WI38 (cell line): Measurements from ENCODE around the gene RAMP2.

ENCODE experiments used
- H3K4me3 ChIP-seq: 2 replicates; pipeline ENCODE4 v1.5.1; 2011; ENCODE audit warnings: low read depth, mild to moderate bottlenecking, control low read depth, low read length
- CTCF ChIP-seq: IDR thresholded peaks from 2 replicates; pipeline ENCODE4 v1.5.1; 2012; ENCODE audit warnings: low read depth, mild to moderate bottlenecking, control low read depth, low read length

Gene RAMP2

GRCh38 chr17:42780851-42781638 lies 20.0 kb downstream of the RAMP2 start:
- peak overlapping the region; percentile 68 for H3K4me3 ChIP-seq
- TF ChIP-seq CTCF = no peak

- TF ChIP-seq CTCF = no peak
- peak overlapping the region; percentile 68 for H3K4me3 ChIP-seq
These were observed 20.7 kb downstream of the RAMP2 start for GRCh38 chr17:42781639-42782165.

GRCh38 chr17:42782166-42783061 lies 21.4 kb downstream of the RAMP2 start:
- H3K4me3 ChIP-seq = peak overlapping the region; percentile 68
- TF ChIP-seq CTCF = no peak

GRCh38 chr17:42783062-42783790 lies 22.2 kb downstream of the RAMP2 start:
- TF ChIP-seq CTCF = no peak
- peak overlapping the region; percentile 68; the same call in 1 of the 2 replicates for H3K4me3 ChIP-seq

- peak overlapping the region; percentile 68; the same call in 1 of the 2 replicates for H3K4me3 ChIP-seq
- no peak for TF ChIP-seq CTCF
These were observed 22.7 kb downstream of the RAMP2 start for GRCh38 chr17:42783791-42784138.

- no peak for TF ChIP-seq CTCF
- no peak overlapping the region for H3K4me3 ChIP-seq
These were observed 23.4 kb downstream of the RAMP2 start for GRCh38 chr17:42784409-42784808.
